HUES6 (cell line): ENCODE data around the gene LRRC42.
"Not testable (repeated sequence)": the region's sequence is repeated elsewhere in the genome, so short reads cannot be mapped to it uniquely, and the experiment has no call there.

ENCODE experiments used
- H3K27ac ChIP-seq: 2 replicates; pipeline ENCODE4 v1.7.0; 2013; ENCODE audit warnings: low read depth, mild to moderate bottlenecking, low read length, inconsistent platforms
- H3K27me3 ChIP-seq: 2 replicates; pipeline ENCODE4 v1.6.1; 2013; ENCODE audit warnings: low read length; ENCODE audit not compliant: control insufficient read depth, insufficient read depth
- H3K36me3 ChIP-seq: 2 replicates; pipeline ENCODE4 v1.6.1; 2013; ENCODE audit warnings: low read length; ENCODE audit not compliant: control insufficient read depth, insufficient read depth
- H3K4me1 ChIP-seq: 2 replicates; pipeline ENCODE4 v1.6.1; 2013; ENCODE audit warnings: low read length; ENCODE audit not compliant: control insufficient read depth, insufficient read depth
- H3K4me3 ChIP-seq: 2 replicates; pipeline ENCODE4 v1.5.1; 2013; ENCODE audit warnings: low read depth, low read length
- H3K9ac ChIP-seq: one replicate; pipeline ENCODE4 v1.6.1; 2013; ENCODE audit warnings: mild to moderate bottlenecking, low read length
- H3K9me3 ChIP-seq: 2 replicates; pipeline ENCODE4 v1.6.1; 2013; ENCODE audit warnings: low read depth, low read length; ENCODE audit not compliant: control insufficient read depth, insufficient read depth

Gene LRRC42

GRCh38 chr1:53995683-53996082 lies 49.5 kb downstream of the LRRC42 start:
- Histone ChIP-seq H3K4me3 (no peak overlapping the region), H3K9me3 (0 out of 2 replicates have a peak, but pooled peaks cover 3% of the 10 kb centered on the region), H3K4me1 (no peaks in the 10 kb centered on the region), H3K27ac (no peak overlapping the region), H3K9ac (no peak overlapping the region), H3K36me3 (no peaks in the 10 kb centered on the region), H3K27me3 (no peaks in the 10 kb centered on the region)

GRCh38 chr1:53998223-53998622 lies 52.1 kb downstream of the LRRC42 start:
- Histone ChIP-seq H3K9me3 (no peaks in the 10 kb centered on the region), H3K36me3 (no peaks in the 10 kb centered on the region), H3K27me3 (no peaks in the 10 kb centered on the region), H3K27ac (no peak overlapping the region), H3K4me3 (no peak overlapping the region), H3K9ac (no peak overlapping the region), H3K4me1 (no peaks in the 10 kb centered on the region)

- H3K4me3 ChIP-seq = no peak overlapping the region
- H3K9me3 ChIP-seq = peaks cover 8% of the 10 kb centered on the region
- H3K4me1 ChIP-seq = no peaks in the 10 kb centered on the region
- no peaks in the 10 kb centered on the region for H3K27me3 ChIP-seq
- H3K27ac ChIP-seq = no peak overlapping the region
- H3K36me3 ChIP-seq = no peaks in the 10 kb centered on the region
- no peak overlapping the region for H3K9ac ChIP-seq
Measured at GRCh38 chr1:53999920-54000319, 53.8 kb downstream of the LRRC42 start.

- peaks cover 8% of the 10 kb centered on the region for H3K9me3 ChIP-seq
- H3K9ac ChIP-seq = no peak overlapping the region
- no peak overlapping the region for H3K4me3 ChIP-seq
- H3K27me3 ChIP-seq = no peaks in the 10 kb centered on the region
- H3K27ac ChIP-seq = no peak overlapping the region
- H3K4me1 ChIP-seq = no peaks in the 10 kb centered on the region
- H3K36me3 ChIP-seq = no peaks in the 10 kb centered on the region
Measured at GRCh38 chr1:54001591-54001990, 55.4 kb downstream of the LRRC42 start.

- H3K27ac ChIP-seq = no peak overlapping the region
- no peaks in the 10 kb centered on the region for H3K27me3 ChIP-seq
- H3K4me1 ChIP-seq = no peaks in the 10 kb centered on the region
- no peaks in the 10 kb centered on the region for H3K36me3 ChIP-seq
- no peak overlapping the region for H3K4me3 ChIP-seq
- peaks cover 8% of the 10 kb centered on the region for H3K9me3 ChIP-seq
- no peak overlapping the region for H3K9ac ChIP-seq
Measured at GRCh38 chr1:54002544-54003248, 56.5 kb downstream of the LRRC42 start.

- Histone ChIP-seq H3K4me1 (no peaks in the 10 kb centered on the region), H3K27ac (no peak overlapping the region), H3K9me3 (peaks cover 8% of the 10 kb centered on the region), H3K4me3 (no peak overlapping the region), H3K9ac (no peak overlapping the region), H3K27me3 (no peaks in the 10 kb centered on the region), H3K36me3 (no peaks in the 10 kb centered on the region)
Measured at GRCh38 chr1:54003249-54003646, 57.1 kb downstream of the LRRC42 start.

GRCh38 chr1:54003750-54004480 lies 57.8 kb downstream of the LRRC42 start:
- H3K36me3 ChIP-seq = not testable (repeated sequence)

GRCh38 chr1:54004481-54005049 lies 58.4 kb downstream of the LRRC42 start:
- peaks cover 8% of the 10 kb centered on the region for H3K9me3 ChIP-seq
- H3K27me3 ChIP-seq = no peaks in the 10 kb centered on the region
- no peak overlapping the region for H3K27ac ChIP-seq
- H3K4me3 ChIP-seq = no peak overlapping the region
- H3K9ac ChIP-seq = no peak overlapping the region
- H3K4me1 ChIP-seq = no peaks in the 10 kb centered on the region
- H3K36me3 ChIP-seq = no peaks in the 10 kb centered on the region

More at GRCh38 chr1:54003750-54004480, 57.8 kb downstream of the LRRC42 start:
- H3K4me1 ChIP-seq, H3K27me3 ChIP-seq, H3K27ac ChIP-seq, H3K9ac ChIP-seq, H3K9me3 ChIP-seq, H3K4me3 ChIP-seq: not testable (repeated sequence)

GRCh38 chr1:54006508-54006907 lies 60.4 kb downstream of the LRRC42 start:
- no peaks in the 10 kb centered on the region for H3K27me3 ChIP-seq
- no peak overlapping the region for H3K9ac ChIP-seq
- no peaks in the 10 kb centered on the region for H3K4me1 ChIP-seq

GRCh38 chr1:54007613-54008012 lies 61.5 kb downstream of the LRRC42 start:
- no peaks in the 10 kb centered on the region for H3K36me3 ChIP-seq

More at GRCh38 chr1:54006508-54006907, 60.4 kb downstream of the LRRC42 start:
- H3K9me3 ChIP-seq = peaks cover 8% of the 10 kb centered on the region
- no peak overlapping the region for H3K4me3 ChIP-seq
- H3K27ac ChIP-seq = no peak overlapping the region
- H3K36me3 ChIP-seq = no peaks in the 10 kb centered on the region

GRCh38 chr1:54008876-54009275 lies 62.7 kb downstream of the LRRC42 start:
- Histone ChIP-seq H3K9me3 (peaks cover 8% of the 10 kb centered on the region), H3K4me3 (no peak overlapping the region), H3K9ac (no peak overlapping the region), H3K27me3 (no peaks in the 10 kb centered on the region), H3K4me1 (peaks cover 3% of the 10 kb centered on the region; the same call in 1 of the 2 replicates), H3K36me3 (no peaks in the 10 kb centered on the region), H3K27ac (no peak overlapping the region)

More at GRCh38 chr1:54007613-54008012, 61.5 kb downstream of the LRRC42 start:
- H3K4me1 ChIP-seq = no peaks in the 10 kb centered on the region
- no peak overlapping the region for H3K4me3 ChIP-seq
- no peak overlapping the region for H3K9ac ChIP-seq
- no peak overlapping the region for H3K27ac ChIP-seq
- peaks cover 8% of the 10 kb centered on the region for H3K9me3 ChIP-seq
- no peaks in the 10 kb centered on the region for H3K27me3 ChIP-seq
